ENCODE results near the gene LGI2.
A peak's percentile ranks its signal among the peaks of the same experiment; 100 is the strongest.

The LGI2 gene

DNA sequence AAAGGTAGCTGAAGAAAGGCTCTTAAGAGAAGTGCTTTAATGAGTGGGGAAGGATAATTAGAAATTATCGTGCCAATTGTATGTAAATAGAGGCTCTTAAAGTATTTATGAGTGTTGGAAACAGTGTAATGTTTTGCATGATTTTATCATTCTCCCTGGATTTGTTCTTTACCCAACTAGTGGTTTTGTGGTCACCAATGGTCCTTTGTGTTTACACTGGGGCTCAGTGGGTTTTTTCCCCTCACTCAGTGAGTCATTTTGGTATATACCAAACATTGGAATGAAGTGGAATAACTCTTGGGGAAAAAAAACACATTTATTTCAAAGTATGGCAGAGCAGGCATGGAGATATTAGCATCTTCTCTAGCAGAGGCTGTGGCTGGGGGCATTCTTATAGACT lies 20.8 kb upstream of the LGI2 start:
- TF ChIP-seq, protein P1, sequence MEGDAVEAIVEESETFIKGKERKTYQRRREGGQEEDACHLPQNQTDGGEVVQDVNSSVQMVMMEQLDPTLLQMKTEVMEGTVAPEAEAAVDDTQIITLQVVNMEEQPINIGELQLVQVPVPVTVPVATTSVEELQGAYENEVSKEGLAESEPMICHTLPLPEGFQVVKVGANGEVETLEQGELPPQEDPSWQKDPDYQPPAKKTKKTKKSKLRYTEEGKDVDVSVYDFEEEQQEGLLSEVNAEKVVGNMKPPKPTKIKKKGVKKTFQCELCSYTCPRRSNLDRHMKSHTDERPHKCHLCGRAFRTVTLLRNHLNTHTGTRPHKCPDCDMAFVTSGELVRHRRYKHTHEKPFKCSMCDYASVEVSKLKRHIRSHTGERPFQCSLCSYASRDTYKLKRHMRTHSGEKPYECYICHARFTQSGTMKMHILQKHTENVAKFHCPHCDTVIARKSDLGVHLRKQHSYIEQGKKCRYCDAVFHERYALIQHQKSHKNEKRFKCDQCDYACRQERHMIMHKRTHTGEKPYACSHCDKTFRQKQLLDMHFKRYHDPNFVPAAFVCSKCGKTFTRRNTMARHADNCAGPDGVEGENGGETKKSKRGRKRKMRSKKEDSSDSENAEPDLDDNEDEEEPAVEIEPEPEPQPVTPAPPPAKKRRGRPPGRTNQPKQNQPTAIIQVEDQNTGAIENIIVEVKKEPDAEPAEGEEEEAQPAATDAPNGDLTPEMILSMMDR (IDR thresholded peaks at IDR 0.05; ENCODE audit: low read depth, low read length) = no peak
- H3K4me3 ChIP-seq (ENCODE audit: low read depth, low read length) = no peak overlapping the region
- in situ Hi-C loops (cut with HindIII; ENCODE audit: low sequenced_read_pairs) = no loop called here
- DNase-seq (ENCODE audit: low read depth, low spot score) = peak; percentile 30

DNA sequence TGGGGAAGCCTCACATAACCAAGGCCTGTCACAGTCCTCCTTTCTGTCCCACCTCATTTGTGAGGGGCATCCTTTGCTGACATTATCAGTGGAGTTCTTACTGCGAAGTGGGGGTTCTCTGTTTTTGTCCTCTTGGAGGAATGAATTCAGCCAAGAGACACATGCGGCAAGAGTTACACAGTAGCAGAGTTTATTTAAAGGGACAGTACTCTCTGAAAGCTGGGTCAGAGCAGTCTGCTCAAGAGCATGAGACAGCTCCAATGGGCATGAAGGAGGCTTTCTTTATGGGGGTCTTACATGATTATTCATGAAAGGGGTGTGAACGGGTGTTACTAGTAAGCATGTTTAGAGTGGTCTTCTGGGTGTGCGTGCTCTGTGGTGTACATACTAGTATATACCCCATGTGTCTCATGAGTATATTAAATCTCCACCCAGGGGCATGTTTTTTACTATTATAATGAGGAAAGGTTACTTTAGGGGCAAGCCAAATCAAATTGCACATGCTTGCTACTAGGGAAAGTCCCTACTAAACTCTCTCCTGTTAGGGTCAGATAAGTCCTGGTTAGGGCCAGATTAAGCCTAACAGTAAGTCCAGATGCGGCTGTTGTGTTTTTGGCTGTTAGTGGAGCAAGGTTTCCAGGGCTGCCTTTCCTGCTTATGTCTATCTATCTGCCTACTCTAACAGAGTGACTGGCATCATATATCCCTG lies 19.8 kb upstream of the LGI2 start:
- in situ Hi-C loops (cut with HindIII; ENCODE audit: low sequenced_read_pairs) = no loop called here
- no peak overlapping the region for H3K4me3 ChIP-seq (ENCODE audit: low read depth, low read length)
- no peak for DNase-seq (ENCODE audit: low read depth, low spot score)
- TF ChIP-seq, protein P1 (IDR thresholded peaks at IDR 0.05; ENCODE audit: low read depth, low read length) = no peak

DNA sequence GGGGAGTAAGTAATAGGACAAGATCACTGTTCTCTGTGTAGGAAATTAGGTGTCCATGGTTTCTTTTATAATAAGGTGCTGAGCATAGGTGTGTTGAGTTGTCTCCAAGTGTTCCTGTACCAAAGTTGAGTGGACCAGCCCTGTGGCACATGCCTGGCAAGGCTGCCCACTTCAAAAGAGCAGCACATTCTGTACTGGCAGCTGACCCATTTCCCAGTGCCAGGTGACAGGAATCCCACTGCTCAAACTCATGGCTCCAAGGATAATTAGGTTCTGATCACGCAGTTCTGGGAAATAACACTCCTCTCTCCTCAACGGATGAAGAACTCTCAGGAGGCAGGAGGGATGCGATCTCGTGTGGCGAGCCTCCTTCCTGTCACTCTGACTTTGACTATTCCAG lies 12.8 kb upstream of the LGI2 start:
- no peak for DNase-seq (ENCODE audit: low read depth, low spot score)
- in situ Hi-C loops (cut with HindIII; ENCODE audit: low sequenced_read_pairs) = no loop called here
- TF ChIP-seq, protein P1 (IDR thresholded peaks at IDR 0.05; ENCODE audit: low read depth, low read length) = no peak
- no peak overlapping the region for H3K4me3 ChIP-seq (ENCODE audit: low read depth, low read length)

DNA sequence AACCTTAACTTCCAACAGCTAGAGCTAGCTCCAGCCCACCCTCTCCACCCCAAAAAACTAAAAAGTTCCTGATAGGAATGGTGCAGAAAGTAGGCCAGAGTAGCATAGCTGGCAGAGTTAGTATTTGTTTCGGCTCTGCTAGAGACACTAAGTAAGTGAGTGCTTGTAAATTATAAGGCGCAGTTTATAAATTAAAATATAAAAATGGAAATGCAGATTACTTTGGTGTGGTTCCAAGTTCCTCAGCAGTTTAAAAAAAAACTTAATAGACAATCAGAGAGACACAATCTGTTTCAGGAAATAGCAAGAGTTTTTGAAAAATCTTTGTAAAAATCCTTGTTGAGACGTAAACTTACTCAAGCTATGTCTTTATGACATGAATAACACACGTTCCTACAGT lies 2.8 kb upstream of the LGI2 start:
- DNase-seq (ENCODE audit: low read depth, low spot score) = no peak

DNA sequence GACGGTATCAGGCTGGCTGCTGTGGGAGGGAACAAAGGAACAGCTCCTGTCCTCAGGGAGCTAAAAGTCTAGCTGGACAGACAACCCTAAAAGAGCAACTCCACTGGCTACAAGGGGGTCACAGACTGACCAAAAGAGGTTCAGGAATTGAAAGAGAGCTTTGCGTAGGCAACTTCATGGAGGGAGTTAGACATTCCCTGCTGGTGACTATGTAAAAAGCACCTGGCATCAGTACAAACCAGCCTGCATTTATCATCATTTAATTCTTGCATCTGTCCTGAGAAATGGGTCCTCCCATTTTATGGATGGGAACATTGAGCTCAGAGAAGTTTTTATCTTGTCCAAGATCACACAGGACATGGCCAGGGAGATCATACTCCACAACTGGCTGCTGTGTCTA lies 1.4 kb upstream of the LGI2 start:
- TF ChIP-seq, protein P1 (IDR thresholded peaks at IDR 0.05; ENCODE audit: low read depth, low read length) = no peak
- DNase-seq (ENCODE audit: low read depth, low spot score) = peak; percentile 10
- no peak overlapping the region for H3K4me3 ChIP-seq (ENCODE audit: low read depth, low read length)
- in situ Hi-C loops (cut with HindIII; ENCODE audit: low sequenced_read_pairs) = no loop called here

More for the DNA sequence above, 2.8 kb upstream of the LGI2 start:
- no peak overlapping the region for H3K4me3 ChIP-seq (ENCODE audit: low read depth, low read length)
- TF ChIP-seq, protein P1 (IDR thresholded peaks at IDR 0.05; ENCODE audit: low read depth, low read length) = no peak
- in situ Hi-C loops (cut with HindIII; ENCODE audit: low sequenced_read_pairs) = no loop called here

DNA sequence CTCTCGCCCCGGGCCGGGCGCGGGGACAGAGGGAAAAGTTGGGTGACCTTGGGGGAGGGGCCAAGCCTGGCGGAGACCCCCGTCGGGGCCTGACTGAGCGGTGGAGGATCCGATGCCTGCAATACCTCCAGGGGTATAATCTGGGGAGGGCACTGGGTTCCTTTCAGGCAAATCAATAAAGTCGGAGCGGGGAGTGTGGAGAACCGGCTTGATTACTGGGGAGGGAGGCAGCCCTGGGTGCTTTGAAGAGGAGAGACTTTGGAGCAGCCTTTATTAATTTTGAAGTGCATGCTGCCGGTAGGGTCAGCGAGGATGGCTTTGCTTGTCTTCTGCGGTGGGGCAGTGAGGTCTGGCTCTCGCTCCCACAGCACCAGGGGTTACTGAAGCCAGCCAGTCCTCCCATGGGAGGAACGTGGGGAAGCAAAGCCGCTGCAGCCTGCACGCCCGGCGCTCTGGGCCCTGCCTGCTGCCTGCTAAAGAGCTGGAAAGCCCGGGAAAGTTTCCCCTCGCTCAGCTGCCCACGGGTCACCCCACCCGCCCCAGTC lies 403 bp upstream of the LGI2 start:
- TF ChIP-seq, protein P1 (IDR thresholded peaks at IDR 0.05; ENCODE audit: low read depth, low read length) = no peak
- peak overlapping the region; percentile 24 for H3K4me3 ChIP-seq (ENCODE audit: low read depth, low read length)
- peak; percentile 18 for DNase-seq (ENCODE audit: low read depth, low spot score)
- in situ Hi-C loops (cut with HindIII; ENCODE audit: low sequenced_read_pairs) = no loop called here
